DMS 273 (cell line): ENCODE measurements around the gene SV2C.
"Not testable (repeated sequence)": the region's sequence is repeated elsewhere in the genome, so short reads cannot be mapped to it uniquely, and the experiment has no call there.

Experiments used
- DNase-seq: peaks from one replicate; lab custom pipeline; 2025; ENCODE audit not compliant: unreplicated experiment; lab: John Stamatoyannopoulos, UW

SV2C gene

DNA sequence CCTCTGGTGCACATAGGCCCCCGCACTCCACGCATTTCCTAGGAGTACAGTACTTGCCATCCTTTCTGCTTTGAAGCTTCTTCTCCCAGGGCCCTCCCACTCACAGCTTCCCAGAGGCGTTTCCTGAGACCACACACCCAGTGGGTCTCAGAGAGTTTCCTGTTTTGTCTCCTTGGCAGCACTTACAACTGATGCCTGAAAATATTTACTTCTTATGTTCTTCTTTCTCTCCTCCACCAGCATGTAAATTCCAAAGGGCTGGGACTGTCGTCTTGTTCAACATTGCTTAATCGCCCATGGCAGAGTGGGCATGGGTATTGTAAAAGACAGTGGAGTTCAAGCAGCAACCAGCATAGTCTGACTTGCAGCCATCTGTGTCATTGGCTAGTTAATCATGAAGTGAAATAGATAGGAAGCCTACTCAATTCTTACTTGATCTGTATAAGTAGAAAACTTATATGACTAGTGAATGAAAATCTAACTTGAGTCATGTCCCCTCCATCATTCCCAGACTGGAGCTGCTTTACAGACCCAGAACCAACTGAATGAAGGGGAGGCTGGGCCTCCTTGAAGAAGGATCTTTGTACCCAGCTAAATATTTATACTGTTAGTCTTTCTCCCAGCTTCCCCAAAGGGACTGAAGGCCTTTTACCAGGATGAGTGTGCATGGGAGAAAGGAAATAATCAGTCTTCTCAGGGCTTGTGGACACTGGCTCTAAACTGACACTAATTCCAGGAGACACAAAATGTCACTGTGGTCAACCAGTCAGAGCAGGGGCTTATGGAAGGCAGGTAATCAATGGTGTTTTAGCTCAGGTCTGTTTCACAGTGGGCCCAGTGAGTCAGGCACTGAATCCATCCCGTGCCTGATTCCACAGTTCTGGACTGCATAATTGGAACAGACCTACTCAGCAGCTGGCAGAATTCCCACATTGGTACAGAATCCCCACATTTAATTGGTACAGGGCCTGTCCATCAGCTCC lies 116.4 kb downstream of the SV2C start:
- peak; percentile 4 for DNase-seq

DNA sequence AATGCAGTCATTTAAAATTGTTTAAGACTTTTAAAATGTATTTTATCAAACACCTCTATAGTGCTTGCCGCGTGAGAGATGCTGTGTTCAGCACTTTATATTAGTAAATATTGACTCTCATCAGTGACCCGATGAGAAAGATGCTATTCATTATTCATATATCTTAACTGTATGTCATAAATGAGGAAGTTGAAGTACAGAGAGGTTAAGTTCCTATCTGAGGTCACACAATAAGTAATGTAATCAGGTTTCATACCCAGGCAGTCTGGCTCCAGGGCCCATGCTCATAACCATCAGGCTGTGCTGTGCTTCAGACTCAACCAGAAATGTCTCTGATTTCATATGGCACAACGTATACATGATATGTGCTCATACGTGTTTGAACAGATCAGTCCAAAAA lies 119.0 kb downstream of the SV2C start:
- DNase-seq, result no peak

DNA sequence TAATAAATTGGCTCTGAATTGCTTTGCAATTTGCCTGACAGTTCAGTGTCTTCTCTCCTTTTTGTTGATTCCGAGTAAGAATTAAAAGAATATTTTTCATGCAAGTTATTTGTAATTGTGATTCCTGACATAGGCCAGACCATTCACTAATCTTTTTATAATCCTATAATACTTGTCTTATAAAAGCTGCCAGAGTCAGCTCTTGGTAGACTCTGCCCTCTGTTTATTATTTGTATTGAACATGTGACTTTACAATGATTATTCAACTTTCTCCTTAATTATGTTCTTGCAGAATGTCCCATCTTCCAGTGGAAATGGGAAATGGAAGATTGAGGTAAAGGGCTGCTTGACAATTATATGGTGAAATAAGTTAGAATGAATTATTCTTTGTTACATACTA lies 121.0 kb downstream of the SV2C start:
- no peak for DNase-seq

DNA sequence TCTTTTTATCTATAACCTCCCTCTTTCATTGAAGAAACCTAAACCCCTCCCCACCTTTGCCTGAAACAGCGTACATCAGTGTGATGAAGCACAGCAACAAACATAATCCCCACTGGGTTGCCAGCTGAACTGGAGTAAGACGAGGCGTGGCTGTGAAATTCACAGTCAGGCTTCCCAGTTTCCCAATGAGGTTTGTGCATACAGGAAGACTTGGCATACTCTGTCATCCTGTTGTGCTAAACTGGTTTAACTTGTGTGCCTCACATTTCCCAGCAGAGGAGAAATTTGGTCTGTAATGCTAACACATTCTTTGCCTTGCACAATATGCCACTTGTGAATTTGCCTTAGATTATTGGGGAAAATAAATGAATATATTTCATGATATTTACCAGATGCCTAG lies 121.5 kb downstream of the SV2C start:
- DNase-seq, result no peak

DNA sequence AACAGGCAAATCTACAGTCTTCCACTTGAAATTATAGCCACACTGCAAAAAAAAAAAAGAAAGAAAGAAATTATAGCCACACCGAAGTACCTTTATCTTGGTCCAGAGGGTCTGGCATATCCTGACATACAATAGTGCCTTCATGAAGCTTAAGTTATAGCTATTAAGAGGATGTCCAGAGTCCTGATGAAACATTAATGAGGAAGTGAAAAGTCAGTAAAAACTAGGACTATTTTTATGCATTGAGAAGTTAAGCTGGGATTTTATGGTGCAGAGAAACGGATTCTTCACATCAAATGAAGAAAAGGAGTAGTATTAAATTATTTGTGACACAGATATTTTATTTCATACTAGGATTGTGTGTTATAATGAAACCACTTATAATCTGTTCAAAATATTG lies 123.9 kb downstream of the SV2C start:
- no peak for DNase-seq

DNA sequence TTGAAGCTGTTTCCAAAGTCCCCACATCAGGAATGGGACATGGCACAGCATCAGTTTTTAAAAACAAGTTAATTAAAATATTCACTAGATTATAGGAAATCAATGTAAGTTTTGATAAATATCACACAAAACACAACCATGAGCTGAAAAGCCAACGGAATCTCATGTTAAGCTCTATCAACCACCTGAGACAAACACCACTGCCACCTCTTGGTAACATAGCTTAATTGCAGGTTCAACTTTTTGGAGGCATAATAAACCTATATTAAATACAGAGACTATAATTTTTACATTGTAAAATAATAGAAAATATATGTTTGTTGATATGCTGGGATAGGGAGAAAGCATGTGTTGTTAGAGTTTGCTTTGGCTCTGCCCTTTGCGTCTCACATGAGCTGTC lies 126.1 kb downstream of the SV2C start:
- DNase-seq, result peak; percentile 30

DNA sequence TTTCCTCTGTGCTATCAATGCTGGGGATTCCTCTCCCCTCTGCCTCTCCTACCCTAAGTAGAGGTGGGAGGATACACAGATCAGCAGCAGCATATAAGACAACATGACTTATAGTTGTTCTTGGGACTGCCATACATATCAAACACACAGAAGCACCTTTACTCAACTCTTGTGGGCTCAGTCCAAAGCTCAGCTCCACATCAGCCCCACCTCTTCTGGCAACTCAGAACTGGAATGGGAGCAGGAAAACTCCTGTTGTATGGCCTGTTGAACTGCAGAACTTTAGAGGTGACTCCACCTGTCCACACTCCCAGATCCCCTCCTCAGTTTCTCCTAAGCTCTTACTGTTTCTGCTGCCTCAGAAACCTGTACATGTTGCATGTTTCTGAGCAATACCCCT lies 127.8 kb downstream of the SV2C start:
- no peak for DNase-seq

DNA sequence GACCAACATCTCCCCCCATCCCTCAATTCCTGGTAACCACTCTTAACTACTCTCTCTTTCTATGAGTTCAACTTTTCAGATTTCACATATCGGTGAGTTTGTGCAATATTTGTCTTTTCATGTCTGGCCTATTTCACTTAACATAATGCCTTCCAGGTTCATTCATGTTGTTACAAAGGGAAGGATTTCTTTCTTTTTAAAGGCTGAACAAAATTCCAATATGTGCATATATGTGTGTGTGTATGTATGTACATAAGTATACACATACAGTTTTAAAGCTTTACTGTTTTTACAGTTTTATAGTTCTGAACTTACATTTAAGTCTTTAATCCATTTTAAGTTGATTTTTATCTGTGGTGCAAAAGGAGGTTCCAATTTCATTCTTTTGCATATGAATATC lies 130.7 kb downstream of the SV2C start:
- no peak for DNase-seq

DNA sequence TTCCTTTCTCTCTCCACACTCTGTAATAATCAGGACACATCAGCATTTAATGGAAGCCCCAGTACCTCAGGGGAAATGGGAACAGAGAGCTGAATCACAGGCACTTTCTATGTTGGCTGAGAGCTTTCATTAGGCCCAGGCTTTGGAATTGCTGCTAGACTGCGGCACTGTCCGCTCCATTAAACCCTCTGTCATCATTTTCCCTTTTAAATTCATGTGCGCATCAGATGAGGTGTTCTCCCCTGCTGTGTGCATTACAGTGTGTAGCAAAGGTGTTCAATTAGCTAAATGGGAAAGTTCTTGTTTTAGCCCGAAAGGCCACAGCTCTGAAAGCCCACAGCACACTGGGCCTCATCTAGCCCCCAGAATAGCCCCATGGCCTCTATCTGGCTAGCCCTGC lies 133.6 kb downstream of the SV2C start:
- DNase-seq, result no peak

DNA sequence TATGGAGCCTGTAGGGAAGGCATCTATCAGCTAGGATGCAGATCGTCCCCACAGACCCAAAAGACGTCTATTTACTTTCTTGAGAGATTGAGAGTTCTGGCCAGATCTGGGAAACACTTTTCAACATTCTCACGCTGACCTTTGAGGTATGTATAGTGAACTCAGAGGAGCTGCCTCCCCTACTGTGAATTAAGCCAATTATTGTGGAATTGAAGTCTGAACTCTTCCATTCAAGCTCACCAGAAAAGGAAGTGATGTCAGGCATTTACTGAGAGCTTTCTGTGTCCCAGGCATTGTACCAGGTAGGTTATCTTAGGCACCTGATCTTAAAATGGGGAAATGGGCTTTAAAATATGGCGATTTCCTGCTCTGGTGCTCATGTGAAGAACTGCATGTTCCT lies 136.5 kb downstream of the SV2C start:
- no peak for DNase-seq

DNA sequence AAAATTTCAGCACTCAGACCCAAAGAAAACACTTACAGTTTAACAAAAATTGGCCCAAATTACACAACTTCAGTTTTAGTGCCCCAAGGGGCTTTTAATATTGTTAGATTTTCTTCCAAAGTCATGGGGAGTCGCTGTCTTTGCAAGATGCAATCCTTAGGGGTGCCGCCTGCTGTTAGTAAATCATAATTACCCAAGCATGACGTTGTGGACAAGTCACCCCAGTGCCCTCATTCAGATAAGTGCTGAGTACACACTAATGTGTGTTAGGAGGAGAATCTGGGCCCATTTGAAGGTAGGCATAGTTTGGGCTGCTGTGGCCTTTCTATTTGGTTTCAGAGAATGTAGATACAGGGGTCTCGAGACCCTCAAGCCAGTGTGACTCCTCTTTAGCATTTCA lies 138.1 kb downstream of the SV2C start:
- no peak for DNase-seq

DNA sequence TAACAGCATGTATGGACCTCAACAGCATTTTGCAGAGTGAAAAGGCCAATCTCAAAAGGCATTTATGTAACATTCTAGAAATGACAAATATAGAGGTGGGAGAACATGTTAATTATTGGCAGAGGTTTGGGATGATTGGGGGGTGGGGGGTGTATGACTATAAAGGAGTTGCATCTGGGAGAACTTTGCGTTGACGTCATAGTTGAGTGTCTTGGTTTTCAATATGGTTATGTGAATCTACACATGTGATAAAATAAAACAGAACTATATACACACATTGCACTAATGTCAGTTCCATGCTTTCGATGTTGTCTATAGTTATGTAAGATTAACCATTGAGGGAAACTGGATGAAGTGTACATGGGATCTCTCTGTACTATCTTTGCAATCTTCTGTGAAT lies 139.1 kb downstream of the SV2C start:
- DNase-seq, result no peak

DNA sequence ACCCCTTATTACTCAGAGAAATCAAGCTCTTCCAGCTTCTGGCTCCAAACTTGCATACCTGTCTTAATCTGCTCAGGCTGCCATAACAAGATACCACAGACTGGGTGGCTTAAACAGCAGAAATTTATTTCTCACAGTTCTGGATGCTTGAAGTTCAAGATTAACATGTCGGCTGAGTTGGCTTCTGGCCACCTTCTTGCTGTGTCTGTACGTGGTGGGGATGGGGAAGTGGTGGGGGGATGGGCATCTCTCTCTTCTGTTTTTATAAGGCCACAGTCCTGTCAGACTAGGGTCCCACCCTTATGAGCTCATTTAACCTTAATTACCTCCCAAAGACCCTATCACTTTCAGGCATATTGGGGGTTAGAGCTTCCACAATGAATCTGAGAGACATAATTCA lies 140.5 kb downstream of the SV2C start:
- DNase-seq, result no peak

DNA sequence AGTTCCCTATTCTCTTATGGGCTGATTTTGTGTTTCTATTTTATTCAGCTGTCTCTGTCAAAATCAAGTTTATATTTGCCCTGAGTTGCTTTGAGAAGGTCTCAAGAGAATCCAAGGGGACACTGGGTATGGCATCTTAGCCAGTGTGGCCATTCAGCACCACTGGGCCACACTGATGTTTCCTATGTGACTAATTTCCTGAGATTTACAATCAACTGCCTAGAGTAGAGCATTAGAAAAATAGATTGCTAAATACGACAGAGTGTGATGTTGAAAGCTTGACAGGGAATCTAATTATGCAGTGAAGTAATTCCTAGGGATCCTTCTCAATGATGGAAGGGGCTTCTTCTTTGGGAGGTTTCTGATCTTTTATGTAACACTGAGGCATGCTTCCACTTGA lies 141.7 kb downstream of the SV2C start:
- no peak for DNase-seq

DNA sequence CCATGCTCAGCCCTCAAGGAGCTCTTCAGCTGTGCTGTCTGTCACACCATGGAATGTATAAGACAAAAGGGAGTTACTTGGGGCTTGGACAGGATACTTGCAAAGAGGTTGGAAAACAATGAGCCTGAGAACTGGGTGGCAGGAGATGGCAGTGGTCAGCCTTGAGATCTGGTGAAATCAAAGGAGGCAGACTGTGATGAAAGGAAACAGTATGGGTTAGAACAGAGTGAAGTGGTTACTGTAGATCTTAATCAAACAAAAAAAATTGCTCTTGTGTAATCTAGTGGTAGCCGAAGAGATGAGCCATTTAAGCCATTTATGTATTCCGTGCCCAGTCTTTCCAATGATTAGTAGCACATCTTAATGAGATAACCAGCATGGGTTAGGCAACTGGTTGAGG lies 142.2 kb downstream of the SV2C start:
- DNase-seq, result no peak

DNA sequence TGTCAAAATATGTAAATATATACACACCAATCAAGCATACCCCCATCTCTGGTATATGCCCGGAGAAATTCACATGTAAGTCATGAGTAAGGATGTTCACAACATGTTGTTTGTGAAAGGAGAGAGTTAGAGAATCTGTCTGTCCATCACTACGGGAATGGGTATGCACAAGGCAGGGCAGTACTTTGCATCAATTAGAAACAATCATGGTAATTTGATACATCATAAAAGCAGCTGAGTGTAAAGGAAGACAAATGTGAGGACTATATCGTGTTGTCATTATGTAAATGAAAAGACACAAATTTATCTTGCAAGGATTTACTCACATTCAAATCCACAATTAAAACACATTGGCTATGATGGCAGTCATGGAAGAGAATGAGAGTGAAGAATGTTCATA lies 146.7 kb downstream of the SV2C start:
- DNase-seq, result no peak

DNA sequence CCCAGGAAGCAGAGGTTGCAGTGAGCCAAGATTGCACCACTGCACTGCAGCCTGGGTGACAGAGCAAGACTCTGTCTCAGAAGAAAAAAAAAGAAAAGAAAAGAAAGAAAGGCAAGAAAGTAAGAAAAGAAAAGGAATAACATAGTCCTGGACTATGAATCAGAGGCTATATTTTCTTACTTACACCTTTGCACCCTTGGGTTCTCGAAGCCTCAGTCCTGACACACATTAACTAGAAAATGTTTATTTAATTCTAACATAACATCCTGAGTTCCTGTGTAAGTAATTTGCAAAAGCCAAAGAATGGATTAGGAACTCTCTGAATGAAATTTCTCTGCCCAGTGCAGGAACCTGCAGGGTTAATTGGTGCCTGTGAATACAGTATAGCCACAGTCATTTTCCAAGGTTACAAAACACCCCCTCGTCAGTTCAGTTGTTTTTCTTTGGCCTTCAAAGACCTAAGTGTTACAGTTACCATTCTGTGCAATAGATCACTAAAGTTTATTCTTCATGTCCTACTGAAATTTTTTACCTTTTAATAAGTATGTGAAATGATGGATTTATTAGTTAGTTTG lies 147.6 kb downstream of the SV2C start:
- no peak for DNase-seq

DNA sequence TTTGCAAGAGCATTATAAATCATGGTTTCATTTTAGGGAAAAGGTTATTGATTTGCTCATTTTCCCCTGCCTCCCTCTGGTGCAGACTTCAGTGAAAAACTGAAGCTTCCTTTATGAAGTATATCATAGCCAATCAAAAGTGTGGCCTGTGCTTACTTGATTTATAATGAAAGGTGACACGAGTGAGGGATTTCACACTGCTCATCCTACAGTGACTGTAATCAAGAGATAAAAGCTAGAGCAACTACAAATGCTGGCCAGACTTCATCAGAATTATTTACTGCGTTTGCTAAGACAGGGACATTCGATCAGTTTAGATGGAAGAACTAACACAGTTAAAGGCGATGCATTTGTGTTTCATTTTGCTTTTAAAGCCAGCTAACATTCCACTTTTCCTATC lies 151.5 kb downstream of the SV2C start:
- DNase-seq, result no peak

DNA sequence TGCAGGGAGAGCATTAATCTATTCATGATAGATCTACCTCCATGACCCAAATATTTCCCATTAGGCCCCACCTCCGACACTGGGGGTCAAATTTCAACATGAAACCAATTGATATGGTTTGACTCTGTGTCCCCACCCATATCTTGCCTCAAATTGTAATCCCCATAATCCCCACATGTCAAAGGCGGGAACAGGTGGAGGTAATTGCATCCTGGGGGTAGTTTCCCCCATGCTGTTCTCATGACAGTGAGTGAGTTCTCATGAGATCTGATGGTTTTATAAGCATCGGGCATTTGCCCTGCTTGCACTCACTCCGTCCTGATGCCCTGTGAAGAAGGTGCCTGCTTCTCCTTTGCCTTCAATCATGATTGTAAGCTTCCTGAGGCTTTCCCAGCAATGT lies 153.5 kb downstream of the SV2C start:
- DNase-seq, result no peak

DNA sequence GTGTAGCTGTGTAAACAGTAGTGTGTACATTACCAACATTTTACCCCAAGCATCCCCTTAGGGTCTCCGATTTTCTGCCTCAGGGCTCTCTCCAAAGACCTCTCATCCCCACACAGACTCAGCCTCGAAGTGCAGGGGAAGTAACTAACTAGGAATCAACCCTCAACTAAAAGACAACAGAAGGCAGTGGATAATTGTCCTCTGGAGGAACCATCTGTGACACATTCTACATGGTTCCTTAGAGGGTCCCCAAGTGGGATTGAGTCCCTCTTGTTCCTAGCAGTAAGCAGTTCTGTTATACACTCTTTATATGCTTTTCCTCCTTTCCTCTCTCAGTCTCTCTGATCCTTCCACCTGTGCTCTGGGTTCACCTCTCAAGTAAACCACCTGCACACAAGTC lies 157.2 kb downstream of the SV2C start:
- DNase-seq, result no peak

DNA sequence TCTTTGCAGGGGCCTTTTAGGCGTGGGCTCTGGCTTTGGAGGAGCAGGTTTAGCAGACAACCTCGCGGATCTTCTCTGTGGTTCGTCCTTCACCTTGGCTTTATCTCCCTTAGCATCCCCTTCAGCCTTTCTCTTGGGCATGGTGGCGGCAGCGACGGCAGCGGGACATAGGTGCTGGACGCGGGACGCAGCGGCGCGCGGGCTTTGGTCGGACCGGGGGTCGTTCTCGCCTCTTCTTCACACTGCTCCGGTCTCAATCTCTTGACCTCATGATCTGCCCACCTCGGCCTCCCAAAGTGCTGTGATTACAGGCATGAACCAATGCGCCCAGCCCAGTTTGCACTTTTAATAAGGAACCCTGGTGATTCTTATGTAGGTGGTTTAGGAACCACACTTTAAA lies 159.0 kb downstream of the SV2C start:
- not testable (repeated sequence) for DNase-seq

DNA sequence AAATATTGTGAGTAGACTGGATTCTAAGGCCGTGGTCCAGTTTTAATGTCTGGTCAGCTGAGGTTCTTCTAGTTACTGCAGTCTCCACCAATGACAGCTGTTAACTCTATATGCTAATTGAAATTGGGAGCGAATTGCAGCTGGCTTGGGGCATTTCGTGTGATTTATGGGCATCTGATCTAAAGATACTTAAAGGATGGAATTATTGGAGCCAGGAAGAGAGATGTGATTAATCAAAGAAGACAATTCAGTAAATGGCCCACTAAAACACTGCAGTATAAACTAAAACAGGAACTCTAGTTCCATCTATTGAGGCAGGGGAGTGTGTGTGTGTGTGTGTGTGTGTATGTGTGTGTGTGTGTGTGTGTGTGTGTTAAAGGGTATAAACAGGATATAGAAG lies 162.4 kb downstream of the SV2C start:
- DNase-seq, result no peak

DNA sequence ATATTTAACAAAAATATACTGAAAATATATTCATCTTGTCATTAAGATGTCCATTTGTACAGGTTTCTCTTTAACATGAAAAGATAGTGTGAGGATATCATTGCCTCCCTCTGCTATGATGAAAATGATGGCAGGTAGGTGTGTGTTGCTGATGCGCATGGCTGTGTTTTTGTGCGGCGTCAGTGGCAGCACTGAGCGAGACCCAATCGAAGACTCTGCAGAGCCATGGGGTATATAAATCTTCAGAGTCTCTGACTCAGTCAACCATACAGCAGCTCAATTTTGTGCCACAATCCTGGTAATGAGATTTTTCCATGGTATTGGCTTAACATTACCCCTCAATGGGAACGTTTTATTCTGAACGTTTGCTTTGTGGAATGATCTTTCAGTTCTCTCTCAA lies 166.4 kb downstream of the SV2C start:
- no peak for DNase-seq
